ENCODE data around the gene BOLA1.

BOLA1 gene

DNA sequence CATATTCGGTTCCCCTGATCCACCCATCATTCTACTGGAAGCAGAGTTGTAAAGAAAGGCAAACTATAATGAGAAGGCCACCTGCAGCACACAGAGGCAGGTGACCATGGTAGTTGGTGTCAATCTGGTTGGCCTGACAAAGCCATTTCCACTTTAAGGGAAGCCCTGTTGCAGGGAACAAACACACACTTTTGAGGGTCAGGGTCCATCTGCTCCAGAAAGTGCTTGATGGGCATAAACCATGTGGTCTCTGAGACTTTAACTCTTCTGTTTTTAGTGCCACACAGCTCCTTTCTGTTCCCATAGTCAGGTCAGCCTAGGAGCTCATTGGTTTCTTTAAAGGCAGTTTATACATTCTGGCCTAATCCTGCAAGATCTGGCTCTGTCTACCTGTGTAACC is 17.5 kb upstream of the BOLA1 start:
- TF ChIP-seq CREB1 (IDR thresholded peaks at IDR 0.05; ENCODE audit: low read depth): no peak
- TF ChIP-seq, protein P1, sequence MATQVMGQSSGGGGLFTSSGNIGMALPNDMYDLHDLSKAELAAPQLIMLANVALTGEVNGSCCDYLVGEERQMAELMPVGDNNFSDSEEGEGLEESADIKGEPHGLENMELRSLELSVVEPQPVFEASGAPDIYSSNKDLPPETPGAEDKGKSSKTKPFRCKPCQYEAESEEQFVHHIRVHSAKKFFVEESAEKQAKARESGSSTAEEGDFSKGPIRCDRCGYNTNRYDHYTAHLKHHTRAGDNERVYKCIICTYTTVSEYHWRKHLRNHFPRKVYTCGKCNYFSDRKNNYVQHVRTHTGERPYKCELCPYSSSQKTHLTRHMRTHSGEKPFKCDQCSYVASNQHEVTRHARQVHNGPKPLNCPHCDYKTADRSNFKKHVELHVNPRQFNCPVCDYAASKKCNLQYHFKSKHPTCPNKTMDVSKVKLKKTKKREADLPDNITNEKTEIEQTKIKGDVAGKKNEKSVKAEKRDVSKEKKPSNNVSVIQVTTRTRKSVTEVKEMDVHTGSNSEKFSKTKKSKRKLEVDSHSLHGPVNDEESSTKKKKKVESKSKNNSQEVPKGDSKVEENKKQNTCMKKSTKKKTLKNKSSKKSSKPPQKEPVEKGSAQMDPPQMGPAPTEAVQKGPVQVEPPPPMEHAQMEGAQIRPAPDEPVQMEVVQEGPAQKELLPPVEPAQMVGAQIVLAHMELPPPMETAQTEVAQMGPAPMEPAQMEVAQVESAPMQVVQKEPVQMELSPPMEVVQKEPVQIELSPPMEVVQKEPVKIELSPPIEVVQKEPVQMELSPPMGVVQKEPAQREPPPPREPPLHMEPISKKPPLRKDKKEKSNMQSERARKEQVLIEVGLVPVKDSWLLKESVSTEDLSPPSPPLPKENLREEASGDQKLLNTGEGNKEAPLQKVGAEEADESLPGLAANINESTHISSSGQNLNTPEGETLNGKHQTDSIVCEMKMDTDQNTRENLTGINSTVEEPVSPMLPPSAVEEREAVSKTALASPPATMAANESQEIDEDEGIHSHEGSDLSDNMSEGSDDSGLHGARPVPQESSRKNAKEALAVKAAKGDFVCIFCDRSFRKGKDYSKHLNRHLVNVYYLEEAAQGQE (IDR thresholded peaks at IDR 0.05; ENCODE audit: low read depth): no peak
- TF ChIP-seq FOXM1 (IDR thresholded peaks at IDR 0.05; ENCODE audit: borderline replicate concordance, low read depth): no peak
- TF ChIP-seq, protein P2, sequence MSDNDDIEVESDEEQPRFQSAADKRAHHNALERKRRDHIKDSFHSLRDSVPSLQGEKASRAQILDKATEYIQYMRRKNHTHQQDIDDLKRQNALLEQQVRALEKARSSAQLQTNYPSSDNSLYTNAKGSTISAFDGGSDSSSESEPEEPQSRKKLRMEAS (IDR thresholded peaks at IDR 0.05): no peak
- TF ChIP-seq YY1 (IDR thresholded peaks at IDR 0.05; ENCODE audit: low read depth): no peak
- TF ChIP-seq TAF1 (IDR thresholded peaks at IDR 0.05; ENCODE audit: low read depth): no peak
- TF ChIP-seq, protein P3, sequence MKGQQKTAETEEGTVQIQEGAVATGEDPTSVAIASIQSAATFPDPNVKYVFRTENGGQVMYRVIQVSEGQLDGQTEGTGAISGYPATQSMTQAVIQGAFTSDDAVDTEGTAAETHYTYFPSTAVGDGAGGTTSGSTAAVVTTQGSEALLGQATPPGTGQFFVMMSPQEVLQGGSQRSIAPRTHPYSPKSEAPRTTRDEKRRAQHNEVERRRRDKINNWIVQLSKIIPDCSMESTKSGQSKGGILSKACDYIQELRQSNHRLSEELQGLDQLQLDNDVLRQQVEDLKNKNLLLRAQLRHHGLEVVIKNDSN (IDR thresholded peaks at IDR 0.05): no peak

DNA sequence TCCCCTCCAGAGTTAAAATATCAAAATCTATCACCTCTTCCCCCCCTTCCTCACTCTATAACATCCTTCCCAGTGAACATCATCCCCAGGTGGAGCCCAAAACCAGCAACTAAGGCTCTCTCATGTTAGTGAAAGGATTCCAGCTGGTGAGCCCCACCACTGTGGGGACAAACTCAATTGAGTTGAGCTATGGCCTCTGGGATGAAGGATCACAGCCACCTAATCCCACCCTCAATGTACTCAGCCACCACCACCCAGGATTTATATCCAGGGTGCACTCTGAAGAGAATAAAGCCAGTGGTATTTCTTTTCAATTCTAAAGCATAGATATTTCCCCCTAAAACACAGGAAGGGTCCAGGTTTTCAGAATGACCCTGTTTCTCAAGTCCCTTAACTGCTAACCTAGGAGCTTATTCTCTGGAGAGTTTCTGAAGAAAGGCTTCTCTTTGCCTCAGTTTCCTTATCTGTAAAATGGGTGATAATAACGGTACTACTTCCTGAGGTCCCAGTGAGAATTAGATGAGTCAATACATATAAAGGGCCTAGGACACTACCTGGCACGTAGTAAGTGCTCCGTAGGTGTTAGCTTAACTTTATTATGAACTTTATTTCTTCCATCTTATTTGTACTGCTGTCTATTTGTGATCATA is 15.6 kb upstream of the BOLA1 start:
- TF ChIP-seq FOXM1 (IDR thresholded peaks at IDR 0.05; ENCODE audit: borderline replicate concordance, low read depth) (no peak), TEAD4 (IDR thresholded peaks at IDR 0.05) (no peak), CREB1 (IDR thresholded peaks at IDR 0.05; ENCODE audit: low read depth) (no peak), YY1 (IDR thresholded peaks at IDR 0.05; ENCODE audit: low read depth) (no peak), ZBTB7A (IDR thresholded peaks at IDR 0.05; ENCODE audit: low read depth) (no peak), NFIC (IDR thresholded peaks at IDR 0.05) (no peak)
- TF ChIP-seq, protein P3 (IDR thresholded peaks at IDR 0.05): no peak
- TF ChIP-seq, protein P1 (IDR thresholded peaks at IDR 0.05; ENCODE audit: low read depth): no peak

DNA sequence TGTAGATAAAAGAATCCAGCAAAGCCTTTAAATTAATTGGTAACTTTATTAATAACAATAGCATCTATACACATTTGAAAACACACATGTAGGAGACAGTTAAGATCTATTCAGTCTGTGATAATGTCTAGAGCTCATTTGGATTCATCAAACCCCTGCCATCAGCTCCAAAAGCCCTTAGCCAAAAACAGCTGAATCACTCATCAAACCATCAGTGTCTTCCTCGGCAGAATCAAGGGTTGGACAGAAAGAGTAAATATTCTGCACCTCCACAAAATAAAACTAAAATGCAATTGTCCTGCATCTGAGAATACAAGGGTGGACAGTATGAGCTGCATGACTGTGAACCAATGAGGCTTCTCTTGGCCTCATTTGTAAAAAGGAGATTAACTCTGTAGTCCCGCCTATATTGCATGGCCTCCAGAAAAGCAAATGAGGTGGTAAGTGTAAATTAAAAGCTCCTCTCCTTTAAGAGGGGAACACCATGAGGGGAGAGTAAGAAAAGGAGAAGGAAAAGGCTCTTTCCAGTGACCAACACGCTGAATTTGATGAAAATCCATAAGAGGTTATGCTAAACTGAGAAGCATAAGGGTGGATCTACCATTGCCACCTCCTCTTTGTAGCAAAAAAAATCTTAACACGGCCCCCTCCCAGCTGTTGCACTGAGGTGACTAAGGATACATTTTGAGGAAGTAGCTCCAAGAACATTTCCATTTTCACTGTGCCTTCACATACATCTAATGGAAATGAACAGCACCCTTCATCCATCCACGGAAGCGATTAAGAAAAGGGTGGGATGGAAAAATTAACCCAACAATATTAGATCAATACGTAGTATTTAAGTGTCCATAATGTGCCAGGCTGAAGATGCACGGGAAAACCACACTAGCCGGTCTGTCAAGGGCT is 14.7 kb upstream of the BOLA1 start:
- TF ChIP-seq, protein P1 (IDR thresholded peaks at IDR 0.05; ENCODE audit: low read depth): no peak
- no peak for TF ChIP-seq EGR1 (IDR thresholded peaks at IDR 0.05)
- TF ChIP-seq NFIC (IDR thresholded peaks at IDR 0.05): no peak
- no peak for TF ChIP-seq EP300 (IDR thresholded peaks at IDR 0.05; ENCODE audit: borderline replicate concordance)
- TF ChIP-seq YY1 (IDR thresholded peaks at IDR 0.05; ENCODE audit: low read depth): no peak
- no peak for TF ChIP-seq CEBPB (IDR thresholded peaks at IDR 0.05)
- no peak for TF ChIP-seq TAF1 (IDR thresholded peaks at IDR 0.05; ENCODE audit: low read depth)
- TF ChIP-seq, protein P2 (IDR thresholded peaks at IDR 0.05): no peak
- TF ChIP-seq RAD21 (IDR thresholded peaks at IDR 0.05; ENCODE audit: low read depth): no peak
- TF ChIP-seq TCF12 (IDR thresholded peaks at IDR 0.05; ENCODE audit: low read depth): no peak
- no peak for TF ChIP-seq FOXM1 (IDR thresholded peaks at IDR 0.05; ENCODE audit: borderline replicate concordance, low read depth)
- TF ChIP-seq ZBTB7A (IDR thresholded peaks at IDR 0.05; ENCODE audit: low read depth): no peak
- no peak for TF ChIP-seq TEAD4 (IDR thresholded peaks at IDR 0.05)
- TF ChIP-seq CREB1 (IDR thresholded peaks at IDR 0.05; ENCODE audit: low read depth): no peak
- TF ChIP-seq, protein P3 (IDR thresholded peaks at IDR 0.05): no peak
